ENCODE measurements around the gene MAML2. TPM values are rescaled to one million over a fixed set of nuclear protein-coding genes. Genes with fewer than 3 reads are reported as not detected.

Gene MAML2
- total and polyA plus RNA-seq, 2 experiments from 2014 or later, result 4.7 to 15.3 TPM

DNA sequence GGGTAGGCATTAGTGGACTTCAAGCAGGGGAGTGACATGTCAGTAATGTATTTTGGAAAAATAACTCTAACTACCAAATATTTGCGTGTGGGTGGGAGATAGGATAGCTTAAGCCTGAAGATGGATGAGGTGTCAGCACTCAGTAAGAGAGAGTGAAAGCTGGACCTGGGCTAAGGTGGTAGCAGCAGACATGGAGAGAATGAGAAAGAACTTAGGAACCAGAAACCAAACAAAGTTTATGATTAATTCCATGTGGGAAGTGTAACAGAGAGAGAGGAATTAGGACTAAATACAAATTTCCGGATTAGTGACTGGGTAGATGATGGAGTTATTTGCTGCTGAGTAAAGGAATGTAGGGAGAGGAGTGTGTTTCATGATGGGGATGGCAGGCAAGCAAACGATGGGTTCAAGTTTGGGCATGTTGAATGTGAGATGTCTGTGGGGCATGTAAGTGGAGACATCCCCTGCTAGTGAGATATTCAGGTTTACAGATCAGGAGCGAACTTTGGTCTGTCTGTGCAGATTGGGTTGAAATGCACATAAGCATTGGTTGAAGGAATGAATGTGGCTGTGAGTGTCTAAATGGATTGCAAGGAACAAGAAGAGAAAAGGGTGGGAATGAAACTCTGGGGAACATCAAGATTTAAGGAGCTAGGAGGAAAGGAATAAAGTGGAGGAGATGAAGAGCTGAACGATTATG is 233.5 kb downstream of the MAML2 start:
- H3K4me3 ChIP-seq, result no peak overlapping the region
- H3K9me3 ChIP-seq (ENCODE audit: low read depth), result no peaks in the 10 kb centered on the region
- no peak overlapping the region for H3K27ac ChIP-seq
- H3K79me2 ChIP-seq, result peaks cover 13% of the 10 kb centered on the region
- H3K4me1 ChIP-seq (ENCODE audit: insufficient read depth), result peaks cover 4% of the 10 kb centered on the region
- H3K4me2 ChIP-seq, result no peak overlapping the region
- H2AFZ ChIP-seq, result no peak overlapping the region
- no peaks in the 10 kb centered on the region for H3K36me3 ChIP-seq (replicated peaks; ENCODE audit: insufficient read depth, low read depth)
- no peak for TF ChIP-seq EZH2phosphoT487 (IDR thresholded peaks at IDR 0.05; ENCODE audit: low read depth, severe bottlenecking, unreplicated experiment)
- TF ChIP-seq EZH2 (IDR thresholded peaks at IDR 0.05; ENCODE audit: borderline replicate concordance), result no peak
- TF ChIP-seq, protein P1, sequence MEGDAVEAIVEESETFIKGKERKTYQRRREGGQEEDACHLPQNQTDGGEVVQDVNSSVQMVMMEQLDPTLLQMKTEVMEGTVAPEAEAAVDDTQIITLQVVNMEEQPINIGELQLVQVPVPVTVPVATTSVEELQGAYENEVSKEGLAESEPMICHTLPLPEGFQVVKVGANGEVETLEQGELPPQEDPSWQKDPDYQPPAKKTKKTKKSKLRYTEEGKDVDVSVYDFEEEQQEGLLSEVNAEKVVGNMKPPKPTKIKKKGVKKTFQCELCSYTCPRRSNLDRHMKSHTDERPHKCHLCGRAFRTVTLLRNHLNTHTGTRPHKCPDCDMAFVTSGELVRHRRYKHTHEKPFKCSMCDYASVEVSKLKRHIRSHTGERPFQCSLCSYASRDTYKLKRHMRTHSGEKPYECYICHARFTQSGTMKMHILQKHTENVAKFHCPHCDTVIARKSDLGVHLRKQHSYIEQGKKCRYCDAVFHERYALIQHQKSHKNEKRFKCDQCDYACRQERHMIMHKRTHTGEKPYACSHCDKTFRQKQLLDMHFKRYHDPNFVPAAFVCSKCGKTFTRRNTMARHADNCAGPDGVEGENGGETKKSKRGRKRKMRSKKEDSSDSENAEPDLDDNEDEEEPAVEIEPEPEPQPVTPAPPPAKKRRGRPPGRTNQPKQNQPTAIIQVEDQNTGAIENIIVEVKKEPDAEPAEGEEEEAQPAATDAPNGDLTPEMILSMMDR (IDR thresholded peaks at IDR 0.05; ENCODE audit: poor library complexity), result no peak
- no peaks in the 10 kb centered on the region for H4K20me1 ChIP-seq (ENCODE audit: insufficient read depth, poor library complexity, severe bottlenecking)
- H3K9me2 ChIP-seq (replicated peaks; ENCODE audit: insufficient read depth), result no peaks in the 10 kb centered on the region
- no peak for DNase-seq (ENCODE audit: low spot score)
- no peaks in the 10 kb centered on the region for H3K27me3 ChIP-seq
- WGBS (ENCODE audit: low lambda C conversion rate, missing lambda C conversion rate), result 72% methylated on average over 5 of the region's 5 CpGs

DNA sequence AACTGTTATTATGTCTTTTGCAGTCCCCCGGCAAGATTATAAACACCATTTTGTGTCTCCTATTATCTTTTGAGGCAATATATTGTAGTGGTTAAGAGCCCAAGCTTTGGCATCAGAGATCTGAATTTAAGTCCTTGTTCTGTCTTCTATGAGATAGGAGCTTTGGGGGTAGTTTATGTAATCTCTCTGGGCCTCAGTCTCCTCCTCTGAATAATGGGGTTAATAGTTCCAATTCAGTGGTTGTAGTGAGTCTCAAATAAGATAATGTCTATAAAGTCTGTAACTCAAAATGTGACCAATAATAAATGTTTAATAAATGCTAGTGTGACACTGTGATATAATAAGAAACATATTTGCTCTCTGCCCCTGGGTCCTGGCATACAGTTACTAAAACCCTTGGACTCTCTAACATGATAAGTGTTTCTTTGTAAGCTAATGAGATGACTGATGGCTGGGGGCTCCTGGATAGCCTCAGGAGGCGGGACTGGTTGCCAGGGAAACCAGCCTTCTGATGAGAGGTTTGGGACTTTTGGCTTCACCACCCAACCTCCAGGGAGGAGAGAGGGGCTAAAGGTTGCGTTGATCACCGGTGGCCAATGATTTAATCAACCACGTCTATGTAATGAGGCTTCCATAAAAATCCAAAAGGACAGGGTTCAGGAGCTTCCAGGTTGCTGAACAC is 235.7 kb downstream of the MAML2 start:
- Histone ChIP-seq H3K27ac (peak overlapping the region; percentile 12), H3K4me2 (no peak overlapping the region), H3K9me3 (ENCODE audit: low read depth) (no peaks in the 10 kb centered on the region), H3K27me3 (no peaks in the 10 kb centered on the region), H3K79me2 (peaks cover 13% of the 10 kb centered on the region), H3K9me2 (replicated peaks; ENCODE audit: insufficient read depth) (no peaks in the 10 kb centered on the region), H4K20me1 (ENCODE audit: insufficient read depth, poor library complexity, severe bottlenecking) (no peaks in the 10 kb centered on the region), H3K4me1 (ENCODE audit: insufficient read depth) (no peaks in the 10 kb centered on the region), H3K4me3 (no peak overlapping the region), H2AFZ (no peak overlapping the region), H3K36me3 (replicated peaks; ENCODE audit: insufficient read depth, low read depth) (no peaks in the 10 kb centered on the region)
- no peak for DNase-seq (ENCODE audit: low spot score)
- WGBS (ENCODE audit: low lambda C conversion rate, missing lambda C conversion rate), result 84% methylated on average over 5 of the region's 5 CpGs
- TF ChIP-seq EZH2phosphoT487 (IDR thresholded peaks at IDR 0.05; ENCODE audit: low read depth, severe bottlenecking, unreplicated experiment) (no peak), EZH2 (IDR thresholded peaks at IDR 0.05; ENCODE audit: borderline replicate concordance) (no peak)
- TF ChIP-seq, protein P1 (IDR thresholded peaks at IDR 0.05; ENCODE audit: poor library complexity), result no peak

DNA sequence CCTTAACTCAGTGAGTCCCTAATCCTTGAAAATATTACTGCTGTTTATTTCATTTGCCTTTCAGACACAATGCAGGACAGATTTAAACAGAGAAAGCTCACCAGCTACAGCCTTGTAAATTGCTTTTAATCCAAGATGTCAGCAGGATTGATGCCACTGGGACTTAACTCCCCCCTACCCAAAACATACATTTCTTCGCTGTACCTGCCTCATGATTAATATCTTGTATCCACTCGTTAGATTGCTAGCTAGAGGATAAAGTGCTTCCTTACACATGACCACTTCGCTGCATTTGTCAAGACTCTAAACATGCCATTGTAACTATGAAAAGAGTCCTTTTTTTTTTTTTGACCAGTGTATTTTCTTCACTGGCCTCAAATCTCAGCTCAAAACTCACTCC is 236.3 kb downstream of the MAML2 start:
- Histone ChIP-seq H3K79me2 (peaks cover 13% of the 10 kb centered on the region), H2AFZ (no peak overlapping the region)

More for the DNA sequence above, 236.3 kb downstream of the MAML2 start:
- 57% methylated on average over 3 of the region's 3 CpGs for WGBS (ENCODE audit: low lambda C conversion rate, missing lambda C conversion rate)
- Histone ChIP-seq H3K9me3 (ENCODE audit: low read depth) (no peaks in the 10 kb centered on the region), H3K9me2 (replicated peaks; ENCODE audit: insufficient read depth) (no peaks in the 10 kb centered on the region), H3K4me3 (no peak overlapping the region), H3K27ac (peak overlapping the region; percentile 12), H3K27me3 (no peaks in the 10 kb centered on the region), H3K4me2 (no peak overlapping the region), H4K20me1 (ENCODE audit: insufficient read depth, poor library complexity, severe bottlenecking) (no peaks in the 10 kb centered on the region), H3K4me1 (ENCODE audit: insufficient read depth) (no peaks in the 10 kb centered on the region), H3K36me3 (replicated peaks; ENCODE audit: insufficient read depth, low read depth) (no peaks in the 10 kb centered on the region)
- no peak for DNase-seq (ENCODE audit: low spot score)
- no peak for TF ChIP-seq EZH2 (IDR thresholded peaks at IDR 0.05; ENCODE audit: borderline replicate concordance)
- TF ChIP-seq EZH2phosphoT487 (IDR thresholded peaks at IDR 0.05; ENCODE audit: low read depth, severe bottlenecking, unreplicated experiment), result no peak
- TF ChIP-seq, protein P1 (IDR thresholded peaks at IDR 0.05; ENCODE audit: poor library complexity), result no peak

Measured in hepatocyte (in vitro differentiated cells).